Measurements from ENCODE around the gene POGLUT3.

- TF ChIP-seq CTCF (IDR thresholded peaks at IDR 0.05) (no peak), POLR2AphosphoS5 (IDR thresholded peaks at IDR 0.05) (no peak)
Observed at GRCh38 chr11:108508653-108509593, 10.7 kb upstream of the POGLUT3 start.
